ENCODE results near the gene DPM2.

The DPM2 gene

GRCh38 chr9:127899128-127899943 is 38.3 kb downstream of the DPM2 start, which contains the start of gene ST6GALNAC6:
Gene ST6GALNAC6, minus strand, starts transcription at chr9:127899603. Its CDS starts 1,622 bp downstream, at chr9:127897981.
- peak; percentile 76 for DNase-seq (ENCODE audit: low read depth)
- peak within 1 kb of the TSS; percentile 55 for H3K4me3 ChIP-seq (ENCODE audit: low read depth, low read length)
- TF ChIP-seq MYC (IDR thresholded peaks at IDR 0.05; ENCODE audit: low read depth, low read length), result 0 out of 2 replicates have a peak, but pooled peaks have one; percentile 17
- TF ChIP-seq CTCF (IDR thresholded peaks at IDR 0.05; ENCODE audit: low read depth, low read length), result no peak
- peak; percentile 53 for TF ChIP-seq POLR2A (IDR thresholded peaks at IDR 0.05; ENCODE audit: extremely low read depth, insufficient read length)
- TF ChIP-seq MAX (IDR thresholded peaks at IDR 0.05; ENCODE audit: low read depth, low read length), result no peak

GRCh38 chr9:127898433-127899127 is 39.1 kb downstream of the DPM2 start:
- no peak for TF ChIP-seq CTCF (IDR thresholded peaks at IDR 0.05; ENCODE audit: low read depth, low read length)
- TF ChIP-seq MYC (IDR thresholded peaks at IDR 0.05; ENCODE audit: low read depth, low read length), result no peak
- TF ChIP-seq MAX (IDR thresholded peaks at IDR 0.05; ENCODE audit: low read depth, low read length), result no peak
- no peak for TF ChIP-seq POLR2A (IDR thresholded peaks at IDR 0.05; ENCODE audit: extremely low read depth, insufficient read length)
- peak overlapping the region; percentile 55 for H3K4me3 ChIP-seq (ENCODE audit: low read depth, low read length)
- no peak for DNase-seq (ENCODE audit: low read depth)

- H3K4me3 ChIP-seq (ENCODE audit: low read depth, low read length), result no peak overlapping the region
- TF ChIP-seq POLR2A (IDR thresholded peaks at IDR 0.05; ENCODE audit: extremely low read depth, insufficient read length) (no peak), MAX (IDR thresholded peaks at IDR 0.05; ENCODE audit: low read depth, low read length) (no peak), CTCF (IDR thresholded peaks at IDR 0.05; ENCODE audit: low read depth, low read length) (no peak)
- peak; percentile 87 for DNase-seq (ENCODE audit: low read depth)
These were observed 40.4 kb downstream of the DPM2 start for GRCh38 chr9:127897193-127897692.

GRCh38 chr9:127896395-127897192 is 41.1 kb downstream of the DPM2 start:
- DNase-seq (ENCODE audit: low read depth), result no peak
- TF ChIP-seq MYC (IDR thresholded peaks at IDR 0.05; ENCODE audit: low read depth, low read length), result no peak
- TF ChIP-seq CTCF (IDR thresholded peaks at IDR 0.05; ENCODE audit: low read depth, low read length), result no peak
- no peak for TF ChIP-seq MAX (IDR thresholded peaks at IDR 0.05; ENCODE audit: low read depth, low read length)
- TF ChIP-seq POLR2A (IDR thresholded peaks at IDR 0.05; ENCODE audit: extremely low read depth, insufficient read length), result no peak
- H3K4me3 ChIP-seq (ENCODE audit: low read depth, low read length), result no peak overlapping the region

GRCh38 chr9:127895811-127896210 is 41.8 kb downstream of the DPM2 start:
- no peak overlapping the region for H3K4me3 ChIP-seq (ENCODE audit: low read depth, low read length)
- TF ChIP-seq POLR2A (IDR thresholded peaks at IDR 0.05; ENCODE audit: extremely low read depth, insufficient read length) (no peak), MAX (IDR thresholded peaks at IDR 0.05; ENCODE audit: low read depth, low read length) (no peak), CTCF (IDR thresholded peaks at IDR 0.05; ENCODE audit: low read depth, low read length) (no peak), MYC (IDR thresholded peaks at IDR 0.05; ENCODE audit: low read depth, low read length) (no peak)

More at GRCh38 chr9:127895811-127896210, 41.8 kb downstream of the DPM2 start:
- DNase-seq (ENCODE audit: low read depth), result no peak

Measured in NB4 (cell line).